DND-41 (cell line): ENCODE data around the gene PLA2G2F.

ENCODE experiments used
- ATAC-seq: fragments of 200-7000 bp; cut with Tn5 transposase; 3 replicates; pipeline ENCODE4 v1.9.1; 2021; ENCODE audit warnings: low read depth; ENCODE audit not compliant: insufficient read depth
- DNase-seq: peaks from one replicate; pipeline ENCODE4 v3.0.0-alpha.2; 2020
- H2AFZ ChIP-seq: 2 replicates; pipeline ENCODE4 v1.6.0; 2012; ENCODE audit warnings: low read depth, low read length
- H3K27ac ChIP-seq: 2 replicates; pipeline ENCODE4 v1.5.1; 2012; ENCODE audit warnings: low read length, inconsistent platforms
- H3K27me3 ChIP-seq: fragments of 200-600 bp; sonication (generic); 2 replicates; pipeline ENCODE4 v1.6.0; 2012; ENCODE audit warnings: low read length, mild to moderate bottlenecking, inconsistent platforms; ENCODE audit not compliant: insufficient read depth, poor library complexity
- H3K36me3 ChIP-seq: 2 replicates; pipeline ENCODE4 v1.5.1; 2012; ENCODE audit warnings: low read length, inconsistent platforms; ENCODE audit not compliant: insufficient read depth
- H3K4me1 ChIP-seq: 2 replicates; pipeline ENCODE4 v1.5.1; 2012; ENCODE audit warnings: mild to moderate bottlenecking, low read length; ENCODE audit not compliant: insufficient read depth
- H3K4me2 ChIP-seq: 2 replicates; pipeline ENCODE4 v1.6.0; 2012; ENCODE audit warnings: mild to moderate bottlenecking, moderate library complexity, low read length, inconsistent platforms; ENCODE audit not compliant: insufficient read depth
- H3K4me3 ChIP-seq, 2 experiments: fragments of 200-600 bp in 1 of 2; shearing (Covaris generic) in 1 of 2; 2 replicates each; pipeline ENCODE4 v1.5.1; 2012 to 2016; ENCODE audit warnings: inconsistent platforms in 2 of 2, low read length in 2 of 2, mild to moderate bottlenecking in 2 of 2, low read depth in 1 of 2, moderate library complexity in 1 of 2
- H3K79me2 ChIP-seq: 2 replicates; pipeline ENCODE4 v1.6.0; 2012; ENCODE audit warnings: low read length, inconsistent platforms; ENCODE audit not compliant: insufficient read depth
- H3K9ac ChIP-seq: 2 replicates; pipeline ENCODE4 v1.6.0; 2012; ENCODE audit warnings: low read depth, mild to moderate bottlenecking, inconsistent platforms, low read length, moderate library complexity
- H3K9me3 ChIP-seq: 2 replicates; pipeline ENCODE4 v1.5.1; 2012; ENCODE audit warnings: low read length, moderate library complexity, mild to moderate bottlenecking, inconsistent platforms; ENCODE audit not compliant: insufficient read depth, severe bottlenecking
- H4K20me1 ChIP-seq: 2 replicates; pipeline ENCODE4 v1.6.0; 2012; ENCODE audit warnings: low read length; ENCODE audit not compliant: insufficient read depth
- CTCF ChIP-seq: IDR thresholded peaks from 2 replicates; pipeline ENCODE4 v1.5.1; 2012; ENCODE audit warnings: borderline replicate concordance, low read length, moderate library complexity, mild to moderate bottlenecking; ENCODE audit not compliant: poor library complexity, severe bottlenecking; ENCODE audit errors: extremely low read depth
- EZH2 ChIP-seq: IDR thresholded peaks from 3 replicates; pipeline ENCODE4 v1.6.1; 2012; ENCODE audit warnings: borderline replicate concordance, low read depth, mild to moderate bottlenecking, moderate library complexity, low read length, inconsistent platforms; ENCODE audit not compliant: severe bottlenecking

The PLA2G2F gene

GRCh38 chr1:20136249-20136648 is 2.9 kb upstream of the PLA2G2F start:
- H3K9ac ChIP-seq, result no peak overlapping the region
- no peak overlapping the region for H2AFZ ChIP-seq
- DNase-seq (no peak), ATAC-seq (no peak)
- H3K4me3 ChIP-seq, result no peak overlapping the region
- H3K36me3 ChIP-seq, result no peaks in the 10 kb centered on the region
- H3K4me2 ChIP-seq, result no peak overlapping the region
- TF ChIP-seq CTCF, result no peak
- TF ChIP-seq EZH2, result no peak
- H4K20me1 ChIP-seq, result peaks cover 3% of the 10 kb centered on the region; the same call in 1 of the 2 replicates
- no peaks in the 10 kb centered on the region for H3K9me3 ChIP-seq
- H3K79me2 ChIP-seq, result no peaks in the 10 kb centered on the region
- no peaks in the 10 kb centered on the region for H3K4me1 ChIP-seq
- H3K27me3 ChIP-seq, result peaks cover 6% of the 10 kb centered on the region
- no peak overlapping the region for H3K27ac ChIP-seq

GRCh38 chr1:20137055-20137454 is 2.1 kb upstream of the PLA2G2F start:
- TF ChIP-seq EZH2, result no peak
- no peak for TF ChIP-seq CTCF
- no peak overlapping the region for H2AFZ ChIP-seq
- no peak overlapping the region for H3K4me3 ChIP-seq
- no peaks in the 10 kb centered on the region for H3K9me3 ChIP-seq
- no peak overlapping the region for H3K4me2 ChIP-seq
- H3K27me3 ChIP-seq, result peaks cover 6% of the 10 kb centered on the region
- no peaks in the 10 kb centered on the region for H3K36me3 ChIP-seq
- ATAC-seq (no peak), DNase-seq (no peak)
- H3K9ac ChIP-seq, result no peak overlapping the region
- no peak overlapping the region for H3K27ac ChIP-seq
- H4K20me1 ChIP-seq, result peaks cover 3% of the 10 kb centered on the region; the same call in 1 of the 2 replicates
- no peaks in the 10 kb centered on the region for H3K4me1 ChIP-seq
- H3K79me2 ChIP-seq, result no peaks in the 10 kb centered on the region

- ATAC-seq (no peak), DNase-seq (no peak)
- H2AFZ ChIP-seq, result no peak overlapping the region
- H3K9me3 ChIP-seq, result no peaks in the 10 kb centered on the region
- no peaks in the 10 kb centered on the region for H3K4me1 ChIP-seq
- no peaks in the 10 kb centered on the region for H3K36me3 ChIP-seq
- no peak overlapping the region for H3K27ac ChIP-seq
- H4K20me1 ChIP-seq, result peaks cover 3% of the 10 kb centered on the region; the same call in 1 of the 2 replicates
- peaks cover 5% of the 10 kb centered on the region for H3K27me3 ChIP-seq
- no peak overlapping the region for H3K4me3 ChIP-seq
- H3K4me2 ChIP-seq, result no peak overlapping the region
- H3K79me2 ChIP-seq, result no peaks in the 10 kb centered on the region
- no peak overlapping the region for H3K9ac ChIP-seq
- TF ChIP-seq EZH2 (no peak), CTCF (no peak)
These were observed 1.5 kb upstream of the PLA2G2F start for GRCh38 chr1:20137604-20138003.

GRCh38 chr1:20138346-20138745 is 777 bp upstream of the PLA2G2F start:
- Histone ChIP-seq H4K20me1 (peaks cover 3% of the 10 kb centered on the region; the same call in 1 of the 2 replicates), H2AFZ (no peak overlapping the region), H3K9ac (no peak overlapping the region), H3K79me2 (no peaks in the 10 kb centered on the region), H3K36me3 (no peaks in the 10 kb centered on the region), H3K27me3 (peaks cover 4% of the 10 kb centered on the region), H3K4me3 (no peak overlapping the region), H3K9me3 (no peaks in the 10 kb centered on the region), H3K4me2 (no peak overlapping the region), H3K4me1 (no peaks in the 10 kb centered on the region), H3K27ac (no peak overlapping the region)
- no peak for ATAC-seq
- no peak for DNase-seq
- TF ChIP-seq CTCF, result no peak
- no peak for TF ChIP-seq EZH2
